ENCODE measurements around the gene TMEM47. TPM values are rescaled to one million over a fixed set of nuclear protein-coding genes. Genes with fewer than 3 reads are reported as not detected.

Gene TMEM47
- total RNA-seq, 1 donor from 2014 or later, result 2.8 TPM

DNA sequence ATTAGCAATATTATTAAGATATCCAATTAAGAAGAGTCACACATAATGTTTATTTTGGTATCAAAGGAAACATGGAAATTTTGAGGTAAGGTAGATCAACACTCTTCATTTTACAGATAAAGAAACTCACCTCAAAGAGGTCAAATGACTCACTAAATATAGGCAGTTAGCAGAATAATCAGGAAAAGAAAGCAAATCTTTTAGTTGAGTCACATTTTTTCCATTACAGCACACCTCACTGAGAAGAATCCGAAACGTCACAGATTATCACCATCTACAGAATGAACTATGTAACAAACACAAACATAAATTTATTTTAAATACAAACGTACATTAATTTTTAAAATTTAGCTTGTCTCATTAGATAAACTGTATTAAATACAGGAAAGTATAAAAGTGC, 70.1 kb downstream of the TMEM47 start:
- Mint-ChIP-seq H3K27me3 (ENCODE audit: unreplicated experiment) (no peaks in the 10 kb centered on the region), H3K9me3 (ENCODE audit: unreplicated experiment) (no peaks in the 10 kb centered on the region), H3K36me3 (ENCODE audit: unreplicated experiment) (no peaks in the 10 kb centered on the region), H3K4me3 (ENCODE audit: unreplicated experiment) (no peak overlapping the region), H3K4me1 (ENCODE audit: low read depth, unreplicated experiment) (peaks cover 4% of the 10 kb centered on the region), H3K27ac (ENCODE audit: unreplicated experiment) (no peak overlapping the region)
- TF ChIP-seq, protein P1, sequence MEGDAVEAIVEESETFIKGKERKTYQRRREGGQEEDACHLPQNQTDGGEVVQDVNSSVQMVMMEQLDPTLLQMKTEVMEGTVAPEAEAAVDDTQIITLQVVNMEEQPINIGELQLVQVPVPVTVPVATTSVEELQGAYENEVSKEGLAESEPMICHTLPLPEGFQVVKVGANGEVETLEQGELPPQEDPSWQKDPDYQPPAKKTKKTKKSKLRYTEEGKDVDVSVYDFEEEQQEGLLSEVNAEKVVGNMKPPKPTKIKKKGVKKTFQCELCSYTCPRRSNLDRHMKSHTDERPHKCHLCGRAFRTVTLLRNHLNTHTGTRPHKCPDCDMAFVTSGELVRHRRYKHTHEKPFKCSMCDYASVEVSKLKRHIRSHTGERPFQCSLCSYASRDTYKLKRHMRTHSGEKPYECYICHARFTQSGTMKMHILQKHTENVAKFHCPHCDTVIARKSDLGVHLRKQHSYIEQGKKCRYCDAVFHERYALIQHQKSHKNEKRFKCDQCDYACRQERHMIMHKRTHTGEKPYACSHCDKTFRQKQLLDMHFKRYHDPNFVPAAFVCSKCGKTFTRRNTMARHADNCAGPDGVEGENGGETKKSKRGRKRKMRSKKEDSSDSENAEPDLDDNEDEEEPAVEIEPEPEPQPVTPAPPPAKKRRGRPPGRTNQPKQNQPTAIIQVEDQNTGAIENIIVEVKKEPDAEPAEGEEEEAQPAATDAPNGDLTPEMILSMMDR (IDR thresholded peaks at IDR 0.05; ENCODE audit: partially characterized antibody, unreplicated experiment), result no peak
- DNase-seq, result no peak

DNA sequence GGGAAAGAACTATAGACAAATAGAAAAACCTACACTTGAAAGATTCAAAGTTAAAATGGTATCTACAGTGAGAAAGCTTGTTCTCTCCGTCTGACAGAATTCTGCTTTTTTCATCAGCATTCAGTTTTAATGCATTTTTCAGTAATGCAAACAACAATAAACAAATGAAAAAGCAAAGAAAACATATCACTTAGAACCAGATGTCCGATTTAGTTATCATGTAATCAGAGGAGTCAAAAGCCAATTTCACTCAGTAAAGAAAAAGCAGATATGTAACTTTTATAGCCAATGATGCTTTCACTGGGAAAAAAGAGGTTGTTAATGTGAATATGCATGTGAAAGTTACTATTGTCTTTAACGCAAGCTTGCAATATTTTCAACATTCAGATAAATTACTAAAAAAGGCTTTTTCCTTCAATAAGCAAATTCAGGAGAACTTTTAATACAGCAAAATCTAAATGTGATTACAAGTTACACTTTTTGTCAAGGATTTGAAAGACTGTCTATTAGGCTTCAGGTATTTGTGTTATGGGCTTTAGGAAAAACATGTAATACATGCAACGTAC, 70.7 kb downstream of the TMEM47 start:
- DNase-seq, result no peak
- H3K27ac Mint-ChIP-seq (ENCODE audit: unreplicated experiment), result no peak overlapping the region
- no peaks in the 10 kb centered on the region for H3K27me3 Mint-ChIP-seq (ENCODE audit: unreplicated experiment)
- H3K4me1 Mint-ChIP-seq (ENCODE audit: low read depth, unreplicated experiment), result peaks cover 4% of the 10 kb centered on the region
- H3K4me3 Mint-ChIP-seq (ENCODE audit: unreplicated experiment), result no peak overlapping the region
- TF ChIP-seq, protein P1 (IDR thresholded peaks at IDR 0.05; ENCODE audit: partially characterized antibody, unreplicated experiment), result no peak
- no peaks in the 10 kb centered on the region for H3K9me3 Mint-ChIP-seq (ENCODE audit: unreplicated experiment)
- H3K36me3 Mint-ChIP-seq (ENCODE audit: unreplicated experiment), result no peaks in the 10 kb centered on the region

GRCh38 chrX:34585561-34585960, 71.5 kb downstream of the TMEM47 start:
- TF ChIP-seq, protein P1 (IDR thresholded peaks at IDR 0.05; ENCODE audit: partially characterized antibody, unreplicated experiment), result no peak
- no peaks in the 10 kb centered on the region for H3K9me3 Mint-ChIP-seq (ENCODE audit: unreplicated experiment)
- no peak for DNase-seq

GRCh38 chrX:34584781-34585180, 72.3 kb downstream of the TMEM47 start:
- H3K27ac Mint-ChIP-seq (ENCODE audit: unreplicated experiment), result no peak overlapping the region
- H3K27me3 Mint-ChIP-seq (ENCODE audit: unreplicated experiment), result no peaks in the 10 kb centered on the region
- H3K36me3 Mint-ChIP-seq (ENCODE audit: unreplicated experiment), result no peaks in the 10 kb centered on the region
- DNase-seq, result no peak
- no peak overlapping the region for H3K4me3 Mint-ChIP-seq (ENCODE audit: unreplicated experiment)
- TF ChIP-seq, protein P1 (IDR thresholded peaks at IDR 0.05; ENCODE audit: partially characterized antibody, unreplicated experiment), result no peak
- peaks cover 4% of the 10 kb centered on the region for H3K4me1 Mint-ChIP-seq (ENCODE audit: low read depth, unreplicated experiment)
- H3K9me3 Mint-ChIP-seq (ENCODE audit: unreplicated experiment), result no peaks in the 10 kb centered on the region

More at GRCh38 chrX:34585561-34585960, 71.5 kb downstream of the TMEM47 start:
- Mint-ChIP-seq H3K27ac (ENCODE audit: unreplicated experiment) (no peak overlapping the region), H3K4me1 (ENCODE audit: low read depth, unreplicated experiment) (peaks cover 4% of the 10 kb centered on the region), H3K4me3 (ENCODE audit: unreplicated experiment) (no peak overlapping the region), H3K36me3 (ENCODE audit: unreplicated experiment) (no peaks in the 10 kb centered on the region), H3K27me3 (ENCODE audit: unreplicated experiment) (no peaks in the 10 kb centered on the region)

- Mint-ChIP-seq H3K27ac (ENCODE audit: unreplicated experiment) (no peak overlapping the region), H3K9me3 (ENCODE audit: unreplicated experiment) (no peaks in the 10 kb centered on the region), H3K27me3 (ENCODE audit: unreplicated experiment) (no peaks in the 10 kb centered on the region), H3K4me1 (ENCODE audit: low read depth, unreplicated experiment) (peaks cover 3% of the 10 kb centered on the region), H3K4me3 (ENCODE audit: unreplicated experiment) (no peak overlapping the region), H3K36me3 (ENCODE audit: unreplicated experiment) (no peaks in the 10 kb centered on the region)
- TF ChIP-seq, protein P1 (IDR thresholded peaks at IDR 0.05; ENCODE audit: partially characterized antibody, unreplicated experiment), result no peak
- DNase-seq, result no peak
These were observed 77.0 kb downstream of the TMEM47 start for GRCh38 chrX:34580069-34580468.

Measured in glutamatergic neuron (in vitro differentiated cells).